Sigmoid colon (tissue), 7 donors: ENCODE measurements around the gene RGS9. TPM values are rescaled to one million over a fixed set of nuclear protein-coding genes. Genes with fewer than 3 reads are reported as not detected.
A peak's percentile ranks its signal among the peaks of the same experiment; 100 is the strongest.
"Not testable (repeated sequence)": the region's sequence is repeated elsewhere in the genome, so short reads cannot be mapped to it uniquely, and the experiment has no call there.

Experiments
- DNase-seq: peaks from one replicate; pipeline ENCODE4 v3.0.0-alpha.2; 2019
- H3K27ac ChIP-seq, 4 donors: fragments of 200-600 bp; sonication (generic); one replicate each; pipeline ENCODE4 v1.5.1; 2016 to 2019; ENCODE audit warnings: mild to moderate bottlenecking in 1 of 4
- H3K27me3 ChIP-seq, 3 donors: fragments of 200-600 bp; sonication (generic); one replicate each; pipeline ENCODE4 v1.5.1; 2019; ENCODE audit warnings: mild to moderate bottlenecking in 1 of 3
- H3K36me3 ChIP-seq, 4 donors: fragments of 200-600 bp; sonication (generic); one replicate each; pipeline ENCODE4 v1.5.1; 2016 to 2019
- H3K4me1 ChIP-seq, 4 donors: fragments of 200-600 bp; sonication (generic); one replicate each; pipeline ENCODE4 v1.5.1; 2017 to 2019
- H3K4me3 ChIP-seq, 4 donors: fragments of 200-600 bp; sonication (generic); one replicate each; pipeline ENCODE4 v1.5.1; 2017 to 2019; ENCODE audit warnings: mild to moderate bottlenecking in 2 of 4, moderate library complexity in 1 of 4
- H3K9me3 ChIP-seq, 4 donors: fragments of 200-600 bp in 3 of 4; sonication (generic) in 3 of 4; one replicate each; pipeline versions ENCODE4 v1.5.1 to v1.6.1; 2013 to 2019
- CTCF ChIP-seq, 4 experiments: fragments of 450-650 bp in 3 of 4; fragments of 200-600 bp in 1 of 4; IDR thresholded peaks; one replicate each; pipeline ENCODE4 v1.5.1; 2016 to 2019; ENCODE audit warnings: antibody characterized with exemption in 4 of 4, mild to moderate bottlenecking in 3 of 4, moderate library complexity in 2 of 4
- EP300 ChIP-seq, 4 donors: sonication (generic); formaldehyde crosslinking; IDR thresholded peaks; one replicate each; pipeline ENCODE4 v1.6.1; 2017; ENCODE audit warnings: antibody characterized with exemption in 4 of 4
- POLR2A ChIP-seq, 2 donors: fragments of 450-650 bp; IDR thresholded peaks; one replicate each; pipeline ENCODE4 v1.6.1; 2016; ENCODE audit warnings: antibody characterized with exemption in 2 of 2, mild to moderate bottlenecking in 2 of 2, moderate library complexity in 2 of 2
- POLR2AphosphoS5 ChIP-seq, 4 donors: sonication (generic); formaldehyde crosslinking; IDR thresholded peaks; one replicate each; pipeline ENCODE4 v1.6.1; 2017; ENCODE audit warnings: antibody characterized with exemption in 4 of 4
- WGBS, 2 donors: extraction: QIAGEN DNeasy Blood & Tissue Kit; methylation state at CpG; one replicate each; pipeline ENCODE4 v1.1.7; 2013; 5-methylcytosine and 5-hydroxymethylcytosine counted together
- intact Hi-C: fragments of 100-400 bp; cut with DNase I; formaldehyde crosslinking; loops from one replicate; pipeline ENCODE4 v1.15.1; 2023
- polyA plus RNA-seq, 3 donors: library from polyadenylated mRNA; stranded (reverse); fragments of 200-250 nt; gene quantifications; one replicate each; pipeline ENCODE4 v1.2.3, GENCODE V29; 2013
- total RNA-seq, 4 donors: library from RNA; depleted of rRNA; stranded (reverse); fragments of >200 nt; gene quantifications; one replicate each; pipeline ENCODE4 v1.1.0, GENCODE V29; 2016
- donor health status: healthy with polysubstance abuse.
- donor health status: Bipolar disorder and iron deficiency.
- donor health status: healthy.

RGS9 gene
- total and polyA plus RNA-seq, 7 donors: 5.0 to 30.5 (median 16.9) TPM

DNA sequence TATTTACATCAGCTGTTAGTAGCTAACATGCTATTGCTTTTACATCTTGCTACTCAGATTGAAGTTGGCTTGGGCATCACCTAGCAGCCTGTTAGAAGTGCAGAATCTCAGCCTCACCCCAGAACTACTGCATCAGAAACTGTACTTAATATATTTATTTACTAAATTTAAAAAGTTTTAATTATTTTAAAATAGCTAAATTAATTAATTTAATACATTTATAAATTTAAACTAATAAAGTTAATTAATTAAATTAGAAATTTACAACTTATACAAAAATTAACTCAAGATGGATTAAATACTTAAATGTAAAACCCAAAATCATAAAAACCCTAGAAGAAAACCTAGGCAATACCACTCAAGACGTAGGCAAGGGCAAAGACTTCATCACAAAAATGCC lies 41.7 kb upstream of the RGS9 start:
- intact Hi-C loops: no loop called here
- DNase-seq: no peak
- H3K27me3 ChIP-seq: no peaks in the 10 kb centered on the region
- no peaks in the 10 kb centered on the region for H3K36me3 ChIP-seq
- no peaks in the 10 kb centered on the region for H3K9me3 ChIP-seq
- peaks cover 0 to 7% (median 6%) of the 10 kb centered on the region in 4 donors for H3K4me1 ChIP-seq
- 91 to 96% methylated on average over 1 of the region's 1 CpG for WGBS, 2 donors
- TF ChIP-seq POLR2A (IDR thresholded peaks at IDR 0.05) (no peak), POLR2AphosphoS5 (IDR thresholded peaks at IDR 0.05) (no peak), EP300 (IDR thresholded peaks at IDR 0.05) (no peak), CTCF (IDR thresholded peaks at IDR 0.05) (no peak)
- H3K27ac ChIP-seq: no peak overlapping the region
- H3K4me3 ChIP-seq: no peak overlapping the region

DNA sequence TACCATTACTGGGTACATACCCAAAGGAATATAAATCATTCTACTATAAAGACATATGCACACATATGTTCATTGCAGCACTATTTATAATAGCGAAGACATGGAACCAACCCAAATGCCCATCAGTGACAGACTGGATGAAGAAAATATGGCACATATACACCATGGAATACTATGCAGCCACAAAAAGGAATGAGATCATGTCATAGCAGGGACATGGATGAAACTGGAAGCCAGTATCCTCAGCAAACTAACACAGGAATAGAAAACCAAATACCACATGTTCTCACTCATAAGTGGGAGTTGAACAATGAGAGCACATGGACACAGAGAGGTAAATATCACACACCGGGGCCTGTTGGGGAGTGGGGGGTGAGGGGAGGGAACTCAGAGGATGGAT lies 40.8 kb upstream of the RGS9 start:
- 95 to 96% methylated on average over 2 of the region's 2 CpGs for WGBS, 2 donors
- H3K27ac ChIP-seq, intact Hi-C loops, H3K36me3 ChIP-seq, H3K27me3 ChIP-seq, H3K4me3 ChIP-seq, H3K9me3 ChIP-seq: not testable (repeated sequence)
- DNase-seq: peak; percentile 13
- H3K4me1 ChIP-seq: peaks cover 0 to 14% (median 11%) of the 10 kb centered on the region in 4 donors

- Histone ChIP-seq H3K36me3 (no peaks in the 10 kb centered on the region), H3K9me3 (no peaks in the 10 kb centered on the region), H3K27me3 (no peaks in the 10 kb centered on the region), H3K4me3 (no peak overlapping the region), H3K27ac (no peak overlapping the region), H3K4me1 (peaks cover 0 to 19% (median 14%) of the 10 kb centered on the region in 4 donors)
- intact Hi-C loops: no loop called here
- peak; percentile 5 for DNase-seq
- 86 to 92% methylated on average over 2 of the region's 2 CpGs for WGBS, 2 donors
- TF ChIP-seq CTCF (IDR thresholded peaks at IDR 0.05): no peak
- no peak for TF ChIP-seq POLR2A (IDR thresholded peaks at IDR 0.05)
- no peak for TF ChIP-seq EP300 (IDR thresholded peaks at IDR 0.05)
- no peak for TF ChIP-seq POLR2AphosphoS5 (IDR thresholded peaks at IDR 0.05)
Observed at GRCh38 chr17:65097110-65097509, 40.1 kb upstream of the RGS9 start.

GRCh38 chr17:65099475-65099874 lies 37.7 kb upstream of the RGS9 start:
- H3K9me3 ChIP-seq: no peaks in the 10 kb centered on the region
- intact Hi-C loops: no loop called here
- peak overlapping the region in 3 of 4 donors; percentile 23 to 82 (median 27) for H3K27ac ChIP-seq
- TF ChIP-seq EP300 (IDR thresholded peaks at IDR 0.05) (no peak), POLR2AphosphoS5 (IDR thresholded peaks at IDR 0.05) (no peak), CTCF (IDR thresholded peaks at IDR 0.05) (no peak), POLR2A (IDR thresholded peaks at IDR 0.05) (no peak)
- no peak for DNase-seq
- no peak overlapping the region for H3K4me3 ChIP-seq
- no peaks in the 10 kb centered on the region for H3K36me3 ChIP-seq
- H3K27me3 ChIP-seq: no peaks in the 10 kb centered on the region
- peaks cover 0 to 22% (median 14%) of the 10 kb centered on the region in 4 donors for H3K4me1 ChIP-seq

GRCh38 chr17:65099941-65100315 lies 37.2 kb upstream of the RGS9 start:
- no peaks in the 10 kb centered on the region for H3K36me3 ChIP-seq

More at GRCh38 chr17:65099941-65100315, 37.2 kb upstream of the RGS9 start:
- Histone ChIP-seq H3K4me1 (peaks cover 0 to 26% (median 14%) of the 10 kb centered on the region in 4 donors), H3K9me3 (no peaks in the 10 kb centered on the region), H3K27me3 (no peaks in the 10 kb centered on the region), H3K27ac (peak overlapping the region; percentile 77 to 83 (median 82)), H3K4me3 (peak overlapping the region in 3 of 4 donors; percentile 56 to 67 (median 61))
- DNase-seq: peak; percentile 73
- TF ChIP-seq POLR2A (IDR thresholded peaks at IDR 0.05) (no peak), EP300 (IDR thresholded peaks at IDR 0.05) (no peak), CTCF (IDR thresholded peaks at IDR 0.05) (no peak), POLR2AphosphoS5 (IDR thresholded peaks at IDR 0.05) (no peak)
- 31 to 36% methylated on average over 5 of the region's 5 CpGs for WGBS, 2 donors
- intact Hi-C loops: loop anchor here (1.0 to 5.0 kb wide), 3 partner anchors 43 to 138 kb away; no protein-coding TSS in a partner anchor
